Raji (cell line): ENCODE data around the gene RPS5.
A peak's percentile ranks its signal among the peaks of the same experiment; 100 is the strongest.

Experiments
- POLR2A ChIP-seq: IDR thresholded peaks from 2 replicates; pipeline ENCODE4 v1.6.1; 2011; ENCODE audit warnings: low read depth, low read length, control low read depth; ENCODE audit not compliant: insufficient read depth

RPS5 gene

DNA sequence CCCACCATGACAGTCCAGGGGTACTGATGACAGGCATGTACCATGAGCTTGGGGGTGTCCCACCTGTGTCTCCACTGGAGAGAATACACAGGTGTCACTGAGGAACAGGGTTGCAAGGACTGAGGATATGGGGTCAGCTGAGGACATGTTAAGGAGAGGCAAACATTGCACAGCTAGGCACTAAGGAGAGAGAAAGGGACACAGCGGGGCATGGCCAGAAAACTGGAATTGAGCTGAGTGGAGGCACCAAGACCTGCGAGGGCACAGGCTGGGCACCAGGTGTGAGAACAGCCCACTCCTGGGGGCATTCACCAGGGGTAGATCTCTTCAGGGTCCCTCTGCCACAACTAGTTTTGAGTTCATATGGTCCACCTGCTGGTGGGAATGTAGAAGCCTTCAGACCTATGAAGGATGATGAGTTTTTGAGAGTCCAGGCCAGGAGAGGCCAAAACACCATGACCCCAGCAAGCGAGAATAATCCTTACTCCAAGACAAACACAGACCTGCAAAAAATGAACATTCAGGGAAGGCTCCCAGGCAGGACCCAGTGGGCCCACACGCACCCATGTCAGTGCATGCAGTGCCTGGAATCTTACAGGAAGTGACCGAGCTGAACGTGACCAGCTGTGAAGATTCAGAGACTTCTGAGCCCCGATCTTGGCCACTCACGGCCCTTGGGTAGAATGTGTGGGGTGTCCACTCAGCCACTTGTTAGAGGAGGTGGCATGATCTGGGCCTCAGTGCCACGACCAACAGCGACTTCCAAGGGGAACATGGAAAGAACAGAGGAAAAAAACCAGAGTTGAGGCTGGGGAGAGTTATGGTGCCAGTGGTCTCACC, 20.0 kb downstream of the RPS5 start:
- TF ChIP-seq POLR2A: peak; percentile 29

DNA sequence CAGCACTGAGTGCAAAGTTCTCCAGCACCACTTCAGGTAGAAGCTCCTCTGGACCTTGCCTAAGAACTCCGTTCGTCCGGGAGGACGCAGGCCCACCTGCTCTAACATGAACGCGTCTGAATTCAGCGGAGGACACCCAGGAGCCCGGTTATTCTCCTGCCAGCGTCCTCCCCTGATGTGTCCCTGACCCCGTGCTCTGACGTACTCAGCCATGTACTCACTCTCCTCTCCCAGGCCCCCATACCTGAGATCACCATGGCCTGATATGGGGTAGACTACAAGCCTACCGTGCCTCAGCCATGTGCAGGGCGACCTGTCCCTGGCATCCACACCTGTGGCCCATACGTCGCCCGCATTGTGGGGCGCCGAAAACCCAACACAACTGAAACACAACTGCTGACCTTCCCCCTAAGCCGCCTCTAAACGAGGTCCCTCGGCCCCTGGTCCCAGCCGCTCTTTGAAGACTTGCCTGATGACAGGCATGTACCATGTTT, 20.6 kb downstream of the RPS5 start:
- TF ChIP-seq POLR2A: no peak

DNA sequence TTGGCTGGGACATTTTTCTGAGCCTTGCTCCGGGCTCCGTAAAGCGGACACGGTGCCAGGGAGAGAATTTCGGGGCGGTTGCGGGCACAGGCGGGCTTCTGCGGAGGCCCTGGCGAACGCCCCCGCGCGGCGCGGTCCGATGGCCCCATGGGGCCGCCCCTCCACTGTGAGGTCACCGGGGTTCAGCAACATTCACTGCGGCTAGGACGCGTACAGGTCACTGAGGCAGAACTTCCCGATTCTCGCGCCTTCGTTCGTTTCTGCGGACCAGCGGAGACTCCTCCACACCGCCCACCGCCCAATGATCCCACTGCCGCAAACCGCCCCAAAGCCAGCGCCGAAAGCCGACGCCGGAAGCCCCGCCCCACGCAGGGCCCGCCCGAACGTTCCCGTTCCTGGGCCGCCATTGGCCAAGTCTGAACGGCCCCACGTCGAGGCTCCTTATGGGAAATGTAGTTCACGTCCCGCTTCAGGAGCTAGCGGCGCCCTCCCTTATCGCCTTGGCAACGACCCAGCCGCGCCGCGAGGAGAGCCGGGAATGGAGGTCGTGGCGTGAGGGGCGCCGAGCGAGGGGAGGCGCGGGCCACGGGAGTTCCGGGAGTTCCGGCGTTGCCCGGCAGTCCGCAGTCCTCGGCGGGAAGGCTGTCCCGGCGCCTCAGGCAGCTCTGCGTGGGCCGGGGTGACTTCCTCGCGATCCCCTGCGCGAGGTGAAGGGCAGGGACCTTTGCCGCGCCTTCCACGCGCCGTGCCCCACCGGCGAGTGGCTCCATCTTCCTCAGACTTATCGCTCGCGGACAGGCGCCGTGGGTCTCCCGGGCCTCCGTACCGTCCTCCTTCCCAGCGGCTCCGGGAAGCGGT, 21.3 kb downstream of the RPS5 start, which contains the start of gene ZNF584:
Gene ZNF584, plus strand, starts transcription at position 498 of the 858 bp plus-strand sequence. CDS start 499 bp downstream, outside the sequence.
- peak; percentile 98 for TF ChIP-seq POLR2A

DNA sequence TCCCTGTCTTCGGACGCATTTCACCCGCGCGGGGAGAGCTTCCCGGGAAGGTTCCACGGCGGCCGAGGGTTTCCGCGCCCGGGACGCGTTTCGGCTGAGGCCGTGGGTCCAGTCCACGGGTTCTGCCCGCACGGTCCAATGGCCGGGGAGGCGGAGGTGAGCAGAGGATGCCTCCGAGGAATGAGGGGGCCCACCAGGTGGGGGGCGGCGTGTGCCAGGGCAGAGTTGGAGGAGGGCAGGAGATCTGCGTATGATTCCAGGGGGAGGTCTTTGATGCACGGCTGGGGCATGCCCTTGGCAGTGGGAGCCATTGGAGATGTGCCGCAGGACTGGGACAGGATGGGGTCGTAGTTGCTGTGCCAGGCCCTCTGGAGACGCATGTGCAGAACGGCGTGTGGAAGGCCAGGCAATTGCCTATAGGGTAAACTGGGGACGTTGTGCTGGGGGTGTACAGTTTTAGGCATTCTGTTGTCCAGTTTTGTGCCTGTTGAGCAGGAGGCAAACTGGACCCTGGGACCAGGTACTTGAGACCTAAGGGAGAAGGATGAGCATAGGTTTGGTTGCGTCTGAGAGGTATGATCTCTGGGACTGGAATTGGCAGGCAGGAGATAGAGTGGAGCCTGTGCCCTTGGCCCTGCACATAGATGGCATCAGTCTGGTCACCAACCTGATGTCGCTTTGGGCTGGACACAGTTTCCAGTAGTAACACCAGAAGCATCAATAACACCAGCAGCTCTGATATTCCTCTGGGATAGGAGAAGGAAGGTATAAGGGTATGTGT, 22.1 kb downstream of the RPS5 start:
- no peak for TF ChIP-seq POLR2A

DNA sequence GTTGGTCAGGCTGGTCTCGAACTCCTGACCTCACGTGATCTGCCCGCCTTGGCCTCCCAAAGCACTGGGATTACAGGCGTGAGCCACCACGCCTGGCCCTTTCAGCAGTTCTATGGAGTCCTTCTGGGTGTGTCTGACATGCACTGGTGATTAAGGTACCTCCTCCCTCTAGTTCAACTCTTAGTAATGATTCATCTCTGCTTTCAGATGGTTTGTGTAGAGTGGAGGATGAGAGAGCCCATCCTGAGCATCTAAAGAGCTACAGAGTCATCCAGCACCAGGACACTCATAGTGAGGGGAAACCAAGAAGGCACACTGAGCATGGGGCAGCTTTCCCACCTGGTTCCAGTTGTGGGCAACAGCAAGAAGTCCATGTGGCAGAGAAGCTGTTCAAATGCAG, 29.5 kb downstream of the RPS5 start:
- TF ChIP-seq POLR2A: no peak

GRCh38 chr19:58417071-58417470, 30.0 kb downstream of the RPS5 start:
- TF ChIP-seq POLR2A: no peak

- no peak for TF ChIP-seq POLR2A
Observed at GRCh38 chr19:58428617-58429016, 41.5 kb downstream of the RPS5 start.

DNA sequence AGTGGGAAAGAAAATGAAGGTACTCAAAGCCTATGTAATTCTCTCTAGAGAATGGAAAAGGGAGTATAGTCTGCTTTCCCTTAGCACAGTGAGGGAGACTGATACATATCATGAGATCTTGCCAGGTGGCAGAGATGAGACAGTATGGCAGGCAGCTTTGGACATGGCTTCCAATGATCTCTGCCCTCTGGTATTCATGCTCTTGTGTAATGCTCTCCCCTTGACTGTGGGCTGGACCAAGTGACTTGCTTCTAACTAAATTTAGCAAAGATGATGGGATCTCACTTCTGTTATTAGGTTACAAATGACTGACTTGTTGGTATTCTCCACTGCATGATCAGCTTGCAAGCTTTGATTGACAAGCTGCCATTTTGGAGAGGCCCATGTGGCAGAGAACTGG, 42.7 kb downstream of the RPS5 start:
- TF ChIP-seq POLR2A: no peak

DNA sequence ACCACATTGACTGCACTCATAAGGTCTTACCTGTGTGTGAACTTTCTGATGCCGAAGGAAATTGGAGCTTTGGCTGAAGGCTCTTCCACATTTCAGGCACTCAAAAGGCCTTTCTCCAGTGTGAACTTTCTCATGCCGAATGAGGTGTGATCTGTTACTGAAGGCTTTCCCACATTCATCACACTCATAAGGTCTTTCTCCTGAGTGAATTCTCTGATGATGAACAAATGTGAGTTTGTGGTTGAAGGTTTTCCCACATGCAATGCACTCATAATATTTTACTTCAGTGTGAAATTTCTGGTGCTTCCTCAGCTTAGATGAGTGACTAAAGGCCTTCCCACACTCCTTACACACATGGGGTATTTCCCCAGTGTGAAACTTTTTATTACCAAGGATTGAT, 47.1 kb downstream of the RPS5 start:
- TF ChIP-seq POLR2A: no peak

GRCh38 chr19:58439576-58440554, 52.8 kb downstream of the RPS5 start, which contains the start of gene ZNF132:
TSS of gene ZNF132 (minus strand) at chr19:58440153. CDS start at chr19:58439821, 332 bp downstream.
- TF ChIP-seq POLR2A: peak; percentile 72

DNA sequence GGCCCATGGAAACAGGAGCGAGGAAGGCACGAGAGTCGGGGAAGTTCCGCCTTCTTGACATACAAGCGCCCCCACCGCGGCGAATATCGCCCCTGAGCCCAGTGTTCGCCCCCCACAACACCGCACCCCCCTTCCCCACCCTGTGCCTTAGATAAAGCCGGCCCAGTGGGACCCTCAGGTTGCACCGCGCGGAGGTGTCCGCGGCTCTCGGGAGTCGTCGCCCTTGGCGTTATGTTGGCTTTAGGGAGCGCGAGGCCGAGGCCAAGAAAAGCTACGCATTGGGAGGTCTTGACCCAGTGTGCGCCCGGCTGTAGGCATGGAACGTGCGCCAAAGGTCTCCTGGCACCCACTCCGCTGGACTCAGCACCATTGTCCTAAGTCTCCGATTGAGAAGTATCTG, 53.5 kb downstream of the RPS5 start:
- no peak for TF ChIP-seq POLR2A
